Activated CD4-positive, alpha-beta T cell treated with anti-CD3 and anti-CD28 coated beads, Interleukin-2, amount 10 ng/mL, durations not matched to agents 24 days and 14 days (primary cell): ENCODE measurements around the gene GZF1. TPM values are rescaled to one million over a fixed set of nuclear protein-coding genes. Genes with fewer than 3 reads are reported as not detected.

ENCODE experiments used
- DNase-seq: peaks from one replicate; pipeline ENCODE4 v3.0.0; 2022
- H3K27ac Mint-ChIP-seq: one replicate; pipeline ENCODE4 v1.8.0; 2022; ENCODE audit warnings: mild to moderate bottlenecking, mixed read lengths
- H3K27me3 Mint-ChIP-seq: one replicate; pipeline ENCODE4 v1.8.0; 2022; ENCODE audit warnings: mixed read lengths
- H3K36me3 Mint-ChIP-seq: one replicate; pipeline ENCODE4 v1.8.0; 2022; ENCODE audit warnings: low read depth, mild to moderate bottlenecking, mixed read lengths
- H3K4me1 Mint-ChIP-seq: one replicate; pipeline ENCODE4 v1.8.0; 2021; ENCODE audit warnings: mixed read lengths
- H3K4me3 Mint-ChIP-seq: one replicate; pipeline ENCODE4 v1.8.0; 2022; ENCODE audit warnings: mild to moderate bottlenecking, moderate library complexity, mixed read lengths
- H3K9me3 Mint-ChIP-seq: one replicate; pipeline ENCODE4 v1.8.0; 2021; ENCODE audit warnings: mixed read lengths
- intact Hi-C: fragments of 100-400 bp; cut with micrococcal nuclease; formaldehyde crosslinking; loops from one replicate; pipeline ENCODE4 v1.15.1; 2023
- total RNA-seq: library from RNA; stranded (reverse); gene quantifications from 2 replicates; pipeline ENCODE4 v1.2.3, GENCODE V29; 2022

Gene GZF1
- total RNA-seq, 1 donor from 2014 or later = 14.7 TPM

DNA sequence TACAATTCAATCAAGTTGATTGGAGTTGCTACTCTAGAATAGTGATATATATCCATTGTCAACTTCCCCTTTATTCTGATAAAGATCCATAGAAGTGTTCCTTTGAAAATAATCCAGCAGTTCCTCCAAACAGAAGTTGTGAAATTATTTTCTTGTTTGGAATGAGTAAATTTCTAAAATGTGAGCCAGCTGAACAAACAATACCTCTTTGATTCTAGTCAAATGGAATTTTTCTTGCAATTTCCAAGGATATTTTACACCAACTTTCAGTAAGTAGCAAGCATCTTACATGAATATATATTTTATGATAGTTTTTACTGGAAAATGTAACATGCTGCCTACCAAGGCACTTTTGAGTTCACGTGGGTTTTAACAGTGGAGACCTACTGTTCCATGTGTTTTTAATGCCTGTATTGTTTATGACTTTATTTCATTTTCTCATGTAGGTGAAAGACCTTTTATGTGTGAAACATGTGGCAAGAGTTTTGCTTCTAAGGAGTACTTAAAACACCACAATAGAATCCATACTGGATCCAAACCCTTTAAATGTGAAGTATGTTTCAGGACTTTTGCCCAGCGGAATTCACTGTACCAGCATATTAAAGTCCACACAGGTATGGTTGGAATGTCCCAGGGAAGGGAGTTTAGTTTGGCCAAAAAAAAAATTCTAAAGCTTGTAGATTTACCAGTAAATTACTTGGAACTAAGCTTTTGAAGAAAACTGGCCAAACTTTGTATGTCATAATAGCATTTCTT is 6.5 kb downstream of the GZF1 start:
- no peak overlapping the region for H3K4me3 Mint-ChIP-seq
- H3K9me3 Mint-ChIP-seq = no peaks in the 10 kb centered on the region
- H3K4me1 Mint-ChIP-seq = peaks cover 35% of the 10 kb centered on the region
- H3K36me3 Mint-ChIP-seq = peaks cover 67% of the 10 kb centered on the region
- intact Hi-C loops = no loop called here
- H3K27me3 Mint-ChIP-seq = no peaks in the 10 kb centered on the region
- DNase-seq = no peak
- no peak overlapping the region for H3K27ac Mint-ChIP-seq

DNA sequence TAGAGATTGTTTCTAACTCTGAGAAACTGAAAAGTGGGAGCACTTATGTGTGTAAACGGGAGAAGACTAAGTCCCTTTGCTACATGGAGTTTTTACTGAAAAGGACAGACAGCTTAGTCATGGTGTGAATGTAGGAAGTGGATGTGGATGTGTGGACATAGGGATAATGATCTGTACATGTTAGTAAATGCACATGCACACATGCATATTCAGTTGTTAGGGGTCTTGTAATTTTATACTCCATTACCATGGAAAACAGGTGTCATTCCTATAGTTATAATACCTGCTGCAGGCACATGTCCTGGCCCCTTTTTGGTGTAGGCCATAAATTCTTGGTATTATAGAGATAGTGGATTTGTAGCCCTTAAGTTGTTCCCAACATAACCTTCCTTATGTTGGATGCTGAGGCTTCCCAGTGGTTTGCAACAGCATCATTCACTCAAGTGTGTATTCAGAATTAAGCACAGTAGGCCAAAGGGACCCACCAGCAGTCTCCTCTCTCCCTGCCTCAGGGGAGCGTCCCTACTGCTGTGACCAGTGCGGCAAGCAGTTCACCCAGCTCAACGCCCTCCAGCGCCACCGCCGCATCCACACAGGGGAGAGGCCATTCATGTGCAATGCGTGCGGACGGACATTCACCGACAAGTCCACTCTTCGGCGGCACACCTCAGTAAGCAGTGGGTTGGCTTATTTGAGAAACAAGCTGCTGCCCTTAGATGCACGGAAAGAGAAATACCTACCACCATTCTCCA is 7.3 kb downstream of the GZF1 start:
- no peak overlapping the region for H3K4me3 Mint-ChIP-seq
- intact Hi-C loops = no loop called here
- peaks cover 28% of the 10 kb centered on the region for H3K4me1 Mint-ChIP-seq
- H3K27me3 Mint-ChIP-seq = no peaks in the 10 kb centered on the region
- no peaks in the 10 kb centered on the region for H3K9me3 Mint-ChIP-seq
- H3K36me3 Mint-ChIP-seq = peaks cover 71% of the 10 kb centered on the region
- DNase-seq = no peak
- H3K27ac Mint-ChIP-seq = no peak overlapping the region

DNA sequence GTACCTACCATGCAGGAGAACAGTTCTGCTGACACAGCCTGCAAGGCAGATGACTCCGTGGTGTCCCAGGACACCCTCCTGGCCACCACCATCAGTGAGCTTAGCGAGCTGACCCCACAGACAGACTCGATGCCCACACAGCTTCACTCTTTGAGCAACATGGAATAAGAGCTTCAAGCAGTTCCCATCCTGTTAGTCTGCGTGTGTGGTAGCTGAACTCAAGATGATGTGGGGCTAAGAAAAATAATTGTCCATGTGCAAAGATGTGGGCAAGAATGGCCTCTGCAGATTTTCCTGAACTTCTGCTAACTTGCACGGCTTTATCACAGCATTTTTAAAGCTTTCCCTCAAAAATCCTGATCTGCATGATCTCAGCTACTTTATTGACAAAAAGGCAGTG is 8.3 kb downstream of the GZF1 start:
- H3K4me3 Mint-ChIP-seq = no peak overlapping the region
- H3K4me1 Mint-ChIP-seq = peaks cover 18% of the 10 kb centered on the region
- peaks cover 66% of the 10 kb centered on the region for H3K36me3 Mint-ChIP-seq
- H3K27ac Mint-ChIP-seq = no peak overlapping the region
- intact Hi-C loops = no loop called here
- H3K27me3 Mint-ChIP-seq = no peaks in the 10 kb centered on the region
- H3K9me3 Mint-ChIP-seq = no peaks in the 10 kb centered on the region
- no peak for DNase-seq

DNA sequence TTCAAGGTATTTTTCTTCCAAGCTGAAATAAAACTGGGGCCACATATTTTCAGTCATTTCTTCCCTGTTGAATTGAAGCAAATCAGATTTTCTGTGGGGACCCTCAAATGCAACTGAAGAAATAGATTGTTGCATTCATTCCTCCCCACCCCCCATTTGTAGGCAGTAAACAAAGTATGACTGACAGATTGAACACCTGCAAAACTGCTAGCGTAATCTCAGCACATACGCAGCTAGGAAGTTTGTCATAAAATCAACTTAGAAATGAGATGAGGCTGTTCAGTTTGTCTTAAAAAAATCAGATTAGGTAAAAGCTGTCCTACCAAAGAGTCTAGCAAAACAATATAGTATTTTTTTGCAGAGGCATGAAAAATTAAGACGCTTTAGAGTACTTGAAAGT is 8.9 kb downstream of the GZF1 start:
- Mint-ChIP-seq H3K4me3 (no peak overlapping the region), H3K36me3 (peaks cover 71% of the 10 kb centered on the region), H3K9me3 (no peaks in the 10 kb centered on the region)

DNA sequence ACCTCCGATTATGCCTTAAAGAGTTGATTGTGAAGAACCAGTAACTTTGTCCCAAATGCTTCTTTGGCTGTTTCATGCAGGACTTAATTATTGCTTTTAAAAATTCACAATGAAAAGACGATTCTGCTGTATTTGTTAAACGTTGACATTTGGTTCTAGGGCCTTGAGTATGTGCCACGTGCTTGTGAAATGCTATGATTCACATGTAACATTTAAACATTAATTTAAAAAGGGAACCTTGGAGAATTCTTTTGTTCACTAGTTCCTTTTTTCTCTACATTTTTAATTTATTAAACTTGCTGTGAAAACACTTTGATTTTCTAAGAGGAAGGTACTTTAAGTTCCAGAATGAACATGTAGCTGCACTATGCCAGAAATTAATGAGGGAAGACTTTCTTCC is 9.5 kb downstream of the GZF1 start:
- H3K4me1 Mint-ChIP-seq = peaks cover 20% of the 10 kb centered on the region
- intact Hi-C loops = no loop called here
- H3K27ac Mint-ChIP-seq = no peak overlapping the region
- H3K36me3 Mint-ChIP-seq = peaks cover 71% of the 10 kb centered on the region
- no peak for DNase-seq
- no peaks in the 10 kb centered on the region for H3K9me3 Mint-ChIP-seq
- no peaks in the 10 kb centered on the region for H3K27me3 Mint-ChIP-seq
- no peak overlapping the region for H3K4me3 Mint-ChIP-seq

More for the DNA sequence above, 8.9 kb downstream of the GZF1 start:
- no peak for DNase-seq
- Mint-ChIP-seq H3K4me1 (peaks cover 23% of the 10 kb centered on the region), H3K27ac (peak overlapping the region; percentile 37), H3K27me3 (no peaks in the 10 kb centered on the region)
- intact Hi-C loops = no loop called here

DNA sequence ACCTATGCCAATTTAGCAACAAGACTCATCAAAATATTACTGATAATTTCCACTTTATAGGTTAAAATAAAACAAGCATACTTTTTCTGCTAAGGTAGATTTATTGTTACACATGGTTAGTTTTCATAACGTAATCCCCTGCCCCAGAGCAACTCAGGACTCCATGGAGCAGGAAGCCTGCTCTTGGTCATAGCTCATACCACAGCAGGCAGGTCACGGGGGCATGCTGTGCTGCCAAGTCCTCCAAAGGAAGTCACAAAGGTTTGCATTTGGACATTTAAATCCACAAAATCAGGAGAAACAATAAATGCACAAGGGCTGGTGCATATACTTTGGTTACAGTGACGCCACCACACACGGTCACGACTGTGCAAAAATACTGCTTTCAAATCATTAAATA is 12.5 kb downstream of the GZF1 start:
- Mint-ChIP-seq H3K9me3 (no peaks in the 10 kb centered on the region), H3K36me3 (peaks cover 69% of the 10 kb centered on the region), H3K27ac (no peak overlapping the region), H3K4me1 (peaks cover 7% of the 10 kb centered on the region), H3K4me3 (no peak overlapping the region), H3K27me3 (no peaks in the 10 kb centered on the region)
- DNase-seq = no peak
- intact Hi-C loops = no loop called here

DNA sequence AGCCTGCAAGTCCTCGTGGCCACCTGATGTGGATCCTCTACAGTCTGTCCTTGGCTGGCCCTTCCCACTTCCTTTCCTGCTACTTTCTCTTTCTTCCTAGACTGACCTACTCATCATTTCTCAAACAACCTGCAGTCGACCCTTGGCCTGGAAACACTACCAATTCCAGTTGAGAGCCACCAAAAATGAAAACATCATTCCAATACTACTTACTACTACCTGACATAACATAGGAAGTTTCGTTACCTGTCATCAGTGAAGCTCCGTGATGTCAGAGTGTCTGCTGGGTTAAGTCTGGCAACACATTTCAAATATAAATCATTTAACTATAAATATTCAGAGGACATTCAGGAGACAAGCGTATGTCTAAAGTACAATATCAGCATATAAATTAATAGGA is 13.8 kb downstream of the GZF1 start:
- Mint-ChIP-seq H3K27me3 (no peaks in the 10 kb centered on the region), H3K4me3 (no peak overlapping the region), H3K36me3 (peaks cover 63% of the 10 kb centered on the region), H3K27ac (no peak overlapping the region), H3K4me1 (peaks cover 7% of the 10 kb centered on the region), H3K9me3 (no peaks in the 10 kb centered on the region)
- intact Hi-C loops = no loop called here
- DNase-seq = no peak

DNA sequence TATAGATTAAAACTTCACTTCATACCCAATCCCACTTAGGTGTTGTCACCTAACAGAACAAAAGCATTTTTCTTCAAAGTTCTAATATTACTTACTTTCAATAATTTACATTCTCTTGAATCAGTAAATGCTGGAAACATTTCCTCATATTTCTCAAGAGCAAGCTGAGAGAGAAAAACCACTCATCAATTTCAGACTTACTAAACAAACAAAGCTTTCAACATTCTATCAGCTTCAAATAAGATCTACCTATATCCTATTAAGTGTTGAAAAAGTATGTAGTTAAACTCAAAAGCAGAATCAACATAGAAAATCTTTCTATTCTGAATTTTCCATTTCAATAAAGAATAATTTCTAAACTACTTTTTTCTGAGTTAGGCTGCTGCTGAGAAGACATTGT is 17.8 kb downstream of the GZF1 start:
- intact Hi-C loops = no loop called here
- peaks cover 17% of the 10 kb centered on the region for H3K4me1 Mint-ChIP-seq
- H3K27me3 Mint-ChIP-seq = no peaks in the 10 kb centered on the region
- no peak for DNase-seq
- H3K4me3 Mint-ChIP-seq = no peak overlapping the region
- H3K27ac Mint-ChIP-seq = no peak overlapping the region
- peaks cover 59% of the 10 kb centered on the region for H3K36me3 Mint-ChIP-seq
- H3K9me3 Mint-ChIP-seq = no peaks in the 10 kb centered on the region

DNA sequence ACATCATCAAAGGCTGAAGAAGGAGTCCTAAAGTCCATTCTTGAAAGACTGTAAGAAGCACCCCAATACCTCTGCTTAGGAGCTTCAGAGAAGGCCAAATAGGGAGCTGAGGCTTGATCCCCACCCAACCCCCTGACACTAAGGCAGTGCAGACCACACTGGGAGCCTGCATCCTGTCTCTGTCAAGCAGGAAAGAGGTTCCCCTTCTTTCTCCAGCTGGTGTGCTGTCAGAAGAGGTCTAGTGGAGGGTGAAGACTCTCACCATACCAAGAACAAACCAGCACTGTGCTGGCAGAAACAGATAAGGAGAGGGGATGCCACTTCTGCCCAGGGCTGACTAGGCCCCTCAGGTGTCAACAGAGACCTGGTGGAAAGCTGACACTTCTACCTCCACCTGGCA is 19.9 kb downstream of the GZF1 start:
- no peak for DNase-seq
- Mint-ChIP-seq H3K27me3 (no peaks in the 10 kb centered on the region), H3K27ac (no peak overlapping the region), H3K4me1 (peaks cover 12% of the 10 kb centered on the region), H3K36me3 (peaks cover 57% of the 10 kb centered on the region), H3K4me3 (no peak overlapping the region), H3K9me3 (peaks cover 4% of the 10 kb centered on the region)
- intact Hi-C loops = no loop called here

DNA sequence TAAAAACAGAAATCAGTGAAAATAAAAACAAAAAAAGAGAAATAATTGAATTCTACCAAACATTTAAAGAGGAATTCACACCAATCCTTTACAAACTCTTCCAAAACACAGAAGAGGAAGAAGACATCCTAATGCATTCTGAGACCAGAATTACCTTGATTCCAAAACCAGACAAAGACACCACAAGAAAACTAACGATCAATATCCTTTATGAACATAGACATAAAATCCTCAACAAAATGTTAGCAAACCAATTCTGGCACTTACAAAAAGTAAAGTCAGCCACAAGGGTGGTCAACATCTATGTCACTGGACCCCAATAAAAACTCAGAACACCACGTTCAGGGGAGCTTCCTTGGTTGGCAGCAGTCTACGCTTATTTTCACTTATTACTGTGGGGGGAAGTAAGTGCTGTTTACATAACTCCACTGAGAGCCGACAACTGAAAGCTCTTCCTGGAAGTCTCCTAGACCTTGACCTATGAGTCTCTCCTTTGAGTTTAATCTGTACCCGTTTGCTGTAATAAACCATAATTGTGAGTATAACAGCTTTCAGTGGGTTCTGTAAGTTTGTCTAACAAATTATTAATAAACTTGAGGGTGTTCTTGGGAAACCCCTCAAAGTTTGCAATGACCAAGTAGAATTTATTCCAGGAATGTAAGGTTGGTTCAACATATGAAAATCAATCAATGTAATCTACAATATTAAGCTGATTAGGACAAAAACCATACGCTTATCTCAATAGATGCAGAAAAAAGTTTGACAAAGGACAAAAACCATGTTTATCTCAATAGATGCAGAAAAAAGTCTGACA is 24.5 kb downstream of the GZF1 start:
- Mint-ChIP-seq H3K36me3 (peaks cover 63% of the 10 kb centered on the region), H3K9me3 (peaks cover 4% of the 10 kb centered on the region), H3K27me3 (no peaks in the 10 kb centered on the region), H3K4me3 (no peak overlapping the region), H3K27ac (no peak overlapping the region), H3K4me1 (peaks cover 19% of the 10 kb centered on the region)
- DNase-seq = no peak
- intact Hi-C loops = no loop called here

DNA sequence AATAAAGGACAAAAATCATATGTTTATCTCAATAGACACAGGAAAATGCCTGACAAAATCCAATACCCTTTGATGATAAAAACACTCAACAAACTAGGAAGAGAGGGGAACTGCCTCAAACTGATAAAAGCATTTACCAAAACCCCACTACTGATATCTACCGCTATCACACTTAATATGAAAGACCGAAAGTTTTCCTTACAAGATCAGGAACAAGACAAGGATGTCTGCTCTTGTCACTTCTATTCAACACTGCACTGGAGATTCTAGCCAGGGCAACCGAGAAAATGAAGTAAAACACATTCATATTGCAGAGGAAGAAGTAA is 25.1 kb downstream of the GZF1 start:
- peaks cover 63% of the 10 kb centered on the region for H3K36me3 Mint-ChIP-seq
- H3K27me3 Mint-ChIP-seq = no peaks in the 10 kb centered on the region
- H3K27ac Mint-ChIP-seq = no peak overlapping the region
- intact Hi-C loops = no loop called here
- no peak overlapping the region for H3K4me3 Mint-ChIP-seq
- H3K9me3 Mint-ChIP-seq = peaks cover 4% of the 10 kb centered on the region
- DNase-seq = no peak
- peaks cover 15% of the 10 kb centered on the region for H3K4me1 Mint-ChIP-seq

DNA sequence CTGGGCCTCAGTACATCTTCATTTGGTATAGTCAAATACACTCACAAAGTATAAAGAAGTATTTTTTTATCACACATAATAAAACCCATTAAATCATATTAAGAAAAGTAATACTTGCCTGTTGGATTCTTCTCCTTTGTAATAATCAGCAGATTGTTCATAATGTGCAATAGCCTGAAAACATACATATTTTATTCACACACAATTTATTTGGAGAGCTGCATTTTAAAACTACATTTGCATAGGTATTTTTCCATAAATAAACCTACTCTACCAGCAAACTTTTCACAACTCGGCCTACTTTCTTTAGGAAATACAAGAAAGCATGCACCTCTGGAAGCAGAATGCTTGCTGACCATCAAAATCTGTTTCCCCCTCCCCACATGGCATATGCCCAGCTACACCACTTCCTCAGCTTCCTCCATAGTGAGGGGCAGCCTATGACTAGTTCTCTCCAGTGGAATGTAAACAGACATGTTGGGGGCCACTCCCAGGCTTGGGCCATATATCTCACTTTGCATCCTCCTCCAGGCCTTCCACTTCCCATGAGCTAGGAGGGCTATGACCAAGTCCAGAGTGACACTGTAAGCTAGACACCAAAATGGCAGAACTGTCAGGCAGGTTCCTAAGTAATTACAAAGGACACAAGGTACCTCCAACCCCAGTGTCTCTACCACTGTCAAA is 28.3 kb downstream of the GZF1 start:
- Mint-ChIP-seq H3K9me3 (peaks cover 4% of the 10 kb centered on the region), H3K27ac (no peak overlapping the region), H3K36me3 (peaks cover 65% of the 10 kb centered on the region), H3K4me3 (no peak overlapping the region), H3K4me1 (peaks cover 20% of the 10 kb centered on the region), H3K27me3 (no peaks in the 10 kb centered on the region)
- intact Hi-C loops = no loop called here
- no peak for DNase-seq

DNA sequence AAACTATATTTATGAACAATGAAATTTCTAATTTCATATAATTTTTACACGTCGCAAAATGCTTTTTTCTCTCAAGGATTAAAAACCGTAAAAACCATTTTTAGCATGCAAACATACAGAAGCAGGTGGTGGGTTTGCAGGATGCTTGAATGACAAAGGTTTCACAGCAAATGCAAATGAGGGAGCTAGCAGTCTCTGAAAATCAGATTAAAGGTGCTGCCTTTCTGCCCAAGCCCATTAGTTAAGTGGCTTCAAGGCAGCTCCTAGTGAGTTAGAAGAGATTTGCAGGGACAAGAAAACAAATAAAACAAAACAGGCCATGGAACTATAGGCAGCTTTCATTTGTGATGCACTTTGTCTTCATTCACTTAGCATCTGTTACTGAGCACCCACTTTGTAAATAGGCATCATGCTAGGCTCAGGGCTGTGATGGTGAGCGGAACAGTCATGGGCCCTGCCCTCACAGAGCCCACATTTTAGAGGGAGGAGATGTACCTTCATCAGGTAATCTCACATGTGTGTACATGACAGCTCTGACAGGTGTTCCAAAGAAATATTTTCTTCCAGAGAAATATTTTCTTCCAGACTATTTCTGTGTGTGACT is 29.8 kb downstream of the GZF1 start:
- H3K27ac Mint-ChIP-seq = no peak overlapping the region
- no peak for DNase-seq
- no peak overlapping the region for H3K4me3 Mint-ChIP-seq
- H3K36me3 Mint-ChIP-seq = peaks cover 53% of the 10 kb centered on the region
- peaks cover 19% of the 10 kb centered on the region for H3K4me1 Mint-ChIP-seq
- H3K27me3 Mint-ChIP-seq = no peaks in the 10 kb centered on the region
- H3K9me3 Mint-ChIP-seq = no peaks in the 10 kb centered on the region
- intact Hi-C loops = no loop called here
